K562 (cell line): Measurements from ENCODE around the gene CTSK.

ENCODE experiments used
- CSDE1 ChIP-seq, 2 experiments: fragments of 450-650 bp; IDR thresholded peaks; 2 replicates each; pipeline ENCODE4 v1.6.1; 2016; ENCODE audit warnings: mild to moderate bottlenecking in 1 of 2
- ILK ChIP-seq: fragments of 450-650 bp; IDR thresholded peaks from 2 replicates; pipeline ENCODE4 v1.6.1; 2016; ENCODE audit warnings: missing genetic modification characterization, low read depth, mild to moderate bottlenecking, missing compliant biosample characterization, moderate library complexity, borderline replicate concordance
- KAT2B ChIP-seq: IDR thresholded peaks from one replicate; pipeline ENCODE4 v1.6.1; 2012; ENCODE audit warnings: low read depth, mild to moderate bottlenecking, control low read depth, inconsistent platforms, low read length, moderate library complexity
- KLF10 ChIP-seq: fragments of 250-450 bp; sonication (Bioruptor Pico); IDR thresholded peaks from 2 replicates; pipeline ENCODE4 v1.6.1; 2021; ENCODE audit warnings: matching md5 sums
- MTA2 ChIP-seq: fragments of 450-650 bp; IDR thresholded peaks from 2 replicates; pipeline ENCODE4 v1.6.1; 2016; ENCODE audit warnings: low read depth
- PCBP2 ChIP-seq: fragments of 200-400 bp; formaldehyde crosslinking; IDR thresholded peaks from 2 replicates; pipeline ENCODE4 v1.6.1; 2018; ENCODE audit warnings: low read length, low read depth, mild to moderate bottlenecking, moderate library complexity; ENCODE audit not compliant: poor library complexity, severe bottlenecking
- ZFX ChIP-seq: sonication (generic); formaldehyde crosslinking; IDR thresholded peaks from 2 replicates; pipeline ENCODE4 v1.8.0; 2022; ENCODE audit warnings: mild to moderate bottlenecking, missing genetic modification reagents, moderate library complexity
- ZZZ3 ChIP-seq: fragments of 450-650 bp; IDR thresholded peaks from 2 replicates; pipeline ENCODE4 v1.6.1; 2016; ENCODE audit warnings: antibody characterized with exemption, mild to moderate bottlenecking, moderate library complexity
- TF ChIP-seq, protein P1 (sequence below): fragments of 250-450 bp; sonication (Bioruptor Pico); IDR thresholded peaks from 2 replicates; pipeline ENCODE4 v1.8.0; 2022; ENCODE audit warnings: inconsistent platforms
- TF ChIP-seq, protein P2 (sequence below), 3 experiments: IDR thresholded peaks in 2 of 3; conservative IDR thresholded peaks in 1 of 3; 2 replicates each; pipeline ENCODE4 v1.5.1; 2011 to 2012; ENCODE audit warnings: low read length in 3 of 3, mild to moderate bottlenecking in 3 of 3, control low read depth in 2 of 3, improper control_type of control experiment in 1 of 3, inconsistent platforms in 1 of 3, low read depth in 1 of 3, mixed read lengths in 1 of 3, moderate library complexity in 1 of 3; ENCODE audit not compliant: insufficient read depth in 2 of 3
- TF ChIP-seq, protein P3 (sequence below): fragments of 450-650 bp; formaldehyde crosslinking; IDR thresholded peaks from 2 replicates; pipeline ENCODE4 v1.4.0; 2020; ENCODE audit warnings: mild to moderate bottlenecking, moderate library complexity

DNA sequence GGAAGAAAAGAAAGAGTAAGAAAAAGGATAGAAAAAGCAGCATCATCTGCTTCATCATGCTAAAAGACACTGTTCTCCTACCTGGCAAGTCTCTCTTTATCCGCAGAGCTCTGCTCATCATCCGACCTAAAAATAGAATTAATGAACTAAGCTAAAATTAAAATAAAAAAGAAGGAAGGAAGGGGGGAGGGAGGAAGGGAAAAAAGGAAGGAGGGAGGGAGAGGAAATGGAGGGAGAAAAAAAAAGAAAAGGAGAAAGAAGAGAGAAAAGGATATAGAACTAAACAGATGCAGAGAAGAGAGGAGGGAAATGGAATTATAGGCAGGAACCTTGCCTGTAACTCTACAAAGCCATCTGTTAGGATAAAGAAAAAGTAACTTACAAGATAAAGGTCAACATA is 34.3 kb upstream of the CTSK start:
- TF ChIP-seq CSDE1 (IDR thresholded peaks at IDR 0.05): no peak
- TF ChIP-seq KLF10 (CRISPR knock-in tag): no peak
- TF ChIP-seq, protein P1, sequence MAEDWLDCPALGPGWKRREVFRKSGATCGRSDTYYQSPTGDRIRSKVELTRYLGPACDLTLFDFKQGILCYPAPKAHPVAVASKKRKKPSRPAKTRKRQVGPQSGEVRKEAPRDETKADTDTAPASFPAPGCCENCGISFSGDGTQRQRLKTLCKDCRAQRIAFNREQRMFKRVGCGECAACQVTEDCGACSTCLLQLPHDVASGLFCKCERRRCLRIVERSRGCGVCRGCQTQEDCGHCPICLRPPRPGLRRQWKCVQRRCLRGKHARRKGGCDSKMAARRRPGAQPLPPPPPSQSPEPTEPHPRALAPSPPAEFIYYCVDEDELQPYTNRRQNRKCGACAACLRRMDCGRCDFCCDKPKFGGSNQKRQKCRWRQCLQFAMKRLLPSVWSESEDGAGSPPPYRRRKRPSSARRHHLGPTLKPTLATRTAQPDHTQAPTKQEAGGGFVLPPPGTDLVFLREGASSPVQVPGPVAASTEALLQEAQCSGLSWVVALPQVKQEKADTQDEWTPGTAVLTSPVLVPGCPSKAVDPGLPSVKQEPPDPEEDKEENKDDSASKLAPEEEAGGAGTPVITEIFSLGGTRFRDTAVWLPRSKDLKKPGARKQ (CRISPR knock-in tag): no peak
- TF ChIP-seq, protein P2, sequence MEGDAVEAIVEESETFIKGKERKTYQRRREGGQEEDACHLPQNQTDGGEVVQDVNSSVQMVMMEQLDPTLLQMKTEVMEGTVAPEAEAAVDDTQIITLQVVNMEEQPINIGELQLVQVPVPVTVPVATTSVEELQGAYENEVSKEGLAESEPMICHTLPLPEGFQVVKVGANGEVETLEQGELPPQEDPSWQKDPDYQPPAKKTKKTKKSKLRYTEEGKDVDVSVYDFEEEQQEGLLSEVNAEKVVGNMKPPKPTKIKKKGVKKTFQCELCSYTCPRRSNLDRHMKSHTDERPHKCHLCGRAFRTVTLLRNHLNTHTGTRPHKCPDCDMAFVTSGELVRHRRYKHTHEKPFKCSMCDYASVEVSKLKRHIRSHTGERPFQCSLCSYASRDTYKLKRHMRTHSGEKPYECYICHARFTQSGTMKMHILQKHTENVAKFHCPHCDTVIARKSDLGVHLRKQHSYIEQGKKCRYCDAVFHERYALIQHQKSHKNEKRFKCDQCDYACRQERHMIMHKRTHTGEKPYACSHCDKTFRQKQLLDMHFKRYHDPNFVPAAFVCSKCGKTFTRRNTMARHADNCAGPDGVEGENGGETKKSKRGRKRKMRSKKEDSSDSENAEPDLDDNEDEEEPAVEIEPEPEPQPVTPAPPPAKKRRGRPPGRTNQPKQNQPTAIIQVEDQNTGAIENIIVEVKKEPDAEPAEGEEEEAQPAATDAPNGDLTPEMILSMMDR (IDR thresholded peaks at IDR 0.05 in 2 of 3, conservative IDR thresholded peaks at IDR 0.05 in 1 of 3; ENCODE audit: insufficient read depth in 2 of 3, low read depth in 1 of 3, low read length in 3 of 3): no peak
- no peak for TF ChIP-seq ZFX (CRISPR knock-in tag)
- TF ChIP-seq MTA2: no peak
- no peak for TF ChIP-seq PCBP2
- TF ChIP-seq, protein P3, sequence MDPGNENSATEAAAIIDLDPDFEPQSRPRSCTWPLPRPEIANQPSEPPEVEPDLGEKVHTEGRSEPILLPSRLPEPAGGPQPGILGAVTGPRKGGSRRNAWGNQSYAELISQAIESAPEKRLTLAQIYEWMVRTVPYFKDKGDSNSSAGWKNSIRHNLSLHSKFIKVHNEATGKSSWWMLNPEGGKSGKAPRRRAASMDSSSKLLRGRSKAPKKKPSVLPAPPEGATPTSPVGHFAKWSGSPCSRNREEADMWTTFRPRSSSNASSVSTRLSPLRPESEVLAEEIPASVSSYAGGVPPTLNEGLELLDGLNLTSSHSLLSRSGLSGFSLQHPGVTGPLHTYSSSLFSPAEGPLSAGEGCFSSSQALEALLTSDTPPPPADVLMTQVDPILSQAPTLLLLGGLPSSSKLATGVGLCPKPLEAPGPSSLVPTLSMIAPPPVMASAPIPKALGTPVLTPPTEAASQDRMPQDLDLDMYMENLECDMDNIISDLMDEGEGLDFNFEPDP (CRISPR knock-in tag): no peak
- no peak for TF ChIP-seq ILK
- no peak for TF ChIP-seq KAT2B
- TF ChIP-seq ZZZ3: no peak
